B cell (primary cell): Measurements from ENCODE around the gene ABI3BP. TPM values are rescaled to one million over a fixed set of nuclear protein-coding genes. Genes with fewer than 3 reads are reported as not detected.

ENCODE experiments used
- ATAC-seq: fragments of 200-7000 bp; cut with Tn5 transposase; one replicate; pipeline ENCODE4 v1.10.0; 2021; ENCODE audit warnings: low read depth, mild to moderate bottlenecking, moderate number of reproducible peaks, moderate library complexity
- CTCF ChIA-PET: fragments of 350-600 bp; sonication (Branson Sonifier 250); formaldehyde crosslinking; loops from one replicate; lab custom pipeline; 2021; ENCODE audit warnings: antibody characterized with exemption, inconsistent platforms; lab: Charles Lee
- POLR2A ChIA-PET: fragments of 350-600 bp; sonication (Branson Sonifier 250); formaldehyde crosslinking; loops from one replicate; lab custom pipeline; 2021; ENCODE audit warnings: antibody characterized with exemption; lab: Charles Lee
- DNase-seq: peaks from one replicate; pipeline ENCODE4 v3.0.0; 2013
- H2AFZ ChIP-seq: 2 replicates; pipeline ENCODE4 v1.6.1; 2012; ENCODE audit warnings: mild to moderate bottlenecking, low read depth, low read length; ENCODE audit not compliant: insufficient read depth, poor library complexity, severe bottlenecking
- H3K27ac ChIP-seq, 2 donors: 1 replicate in 1 of 2; 2 replicates in 1 of 2; pipeline ENCODE4 v1.5.1; 2012 to 2013; ENCODE audit warnings: low read length in 2 of 2, mild to moderate bottlenecking in 2 of 2, moderate library complexity in 1 of 2
- H3K27me3 ChIP-seq, 4 experiments: fragments of 200-600 bp in 1 of 4; sonication (generic) in 1 of 4; replicated peaks in 1 of 4; 1 replicate in 2 of 4; 2 replicates in 2 of 4; pipeline versions ENCODE4 v1.6.1 to v1.7.0; 2013 to 2016; ENCODE audit warnings: low read length in 3 of 4, mild to moderate bottlenecking in 2 of 4, mixed read lengths in 1 of 4, moderate library complexity in 1 of 4; ENCODE audit not compliant: insufficient read depth in 4 of 4, control insufficient read depth in 3 of 4; ENCODE audit errors: control extremely low read depth in 1 of 4
- H3K36me3 ChIP-seq, 2 experiments: replicated peaks in 1 of 2; 1 replicate in 1 of 2; 2 replicates in 1 of 2; pipeline versions ENCODE4 v1.6.1 to v1.7.1; 2013; ENCODE audit warnings: low read length in 1 of 2; ENCODE audit not compliant: insufficient read depth in 2 of 2, control insufficient read depth in 1 of 2; ENCODE audit errors: control extremely low read depth in 1 of 2, extremely low read depth in 1 of 2
- H3K4me1 ChIP-seq, 2 donors: fragments of 200-600 bp in 1 of 2; sonication (generic) in 1 of 2; 1 replicate in 1 of 2; 2 replicates in 1 of 2; pipeline versions ENCODE4 v1.5.1 to v1.6.1; 2013 to 2017; ENCODE audit warnings: low read length in 2 of 2; ENCODE audit not compliant: control insufficient read depth in 2 of 2, insufficient read depth in 2 of 2
- H3K4me2 ChIP-seq: replicated peaks from 2 replicates; pipeline ENCODE3; 2012; ENCODE audit warnings: mild to moderate bottlenecking, low read depth, low read length; ENCODE audit not compliant: poor library complexity, severe bottlenecking
- H3K4me3 ChIP-seq, 5 experiments: fragments of 200-600 bp in 1 of 5; sonication (generic) in 1 of 5; 1 replicate in 3 of 5; 2 replicates in 2 of 5; pipeline versions ENCODE4 v1.5.1 to v1.7.0; 2011 to 2016; ENCODE audit warnings: low read length in 4 of 5, mild to moderate bottlenecking in 4 of 5, low read depth in 2 of 5, control low read depth in 1 of 5, moderate library complexity in 1 of 5; ENCODE audit not compliant: insufficient read depth in 1 of 5; ENCODE audit errors: control extremely low read depth in 1 of 5, extremely low read depth in 1 of 5
- H3K79me2 ChIP-seq: fragments of 200-600 bp; sonication (generic); one replicate; pipeline ENCODE4 v1.6.0; 2016; ENCODE audit warnings: low read length; ENCODE audit not compliant: control insufficient read depth, insufficient read depth
- H3K9ac ChIP-seq: fragments of 200-600 bp; sonication (generic); 2 replicates; pipeline ENCODE4 v1.6.1; 2017; ENCODE audit warnings: mild to moderate bottlenecking, low read length, moderate library complexity
- H3K9me3 ChIP-seq, 3 donors: one replicate each; pipeline versions ENCODE4 v1.6.1 to v1.7.1; 2013; ENCODE audit warnings: low read length in 2 of 3; ENCODE audit not compliant: control insufficient read depth in 2 of 3, insufficient read depth in 1 of 3; ENCODE audit errors: control extremely low read depth in 1 of 3
- H4K20me1 ChIP-seq: 2 replicates; pipeline ENCODE4 v1.6.0; 2012; ENCODE audit warnings: mild to moderate bottlenecking, low read length; ENCODE audit not compliant: insufficient read depth, control insufficient read depth, poor library complexity, severe bottlenecking
- H3K27ac Mint-ChIP-seq: one replicate; pipeline ENCODE4 v1.8.0; 2021; ENCODE audit warnings: mixed read lengths
- H3K27me3 Mint-ChIP-seq: one replicate; pipeline ENCODE4 v1.8.0; 2021; ENCODE audit warnings: mixed read lengths
- H3K4me1 Mint-ChIP-seq: one replicate; pipeline ENCODE4 v1.8.0; 2021; ENCODE audit warnings: mixed read lengths
- H3K4me3 Mint-ChIP-seq: one replicate; pipeline ENCODE4 v1.8.0; 2021; ENCODE audit warnings: mixed read lengths
- H3K9me3 Mint-ChIP-seq: one replicate; pipeline ENCODE4 v1.8.0; 2022; ENCODE audit warnings: mixed read lengths; ENCODE audit not compliant: insufficient read depth
- CTCF ChIP-seq: fragments of 200-600 bp; IDR thresholded peaks from one replicate; pipeline ENCODE4 v1.8.0; 2022; ENCODE audit warnings: antibody characterized with exemption, mild to moderate bottlenecking
- EZH2 ChIP-seq: IDR thresholded peaks from 2 replicates; pipeline ENCODE4 v1.6.1; 2012; ENCODE audit warnings: borderline replicate concordance, low read depth, mild to moderate bottlenecking, moderate library complexity, low read length; ENCODE audit not compliant: insufficient read depth, poor library complexity, severe bottlenecking
- WGBS: methylation state at CpG from one replicate; pipeline ENCODE4 v1.1.5; 2013; ENCODE audit warnings: missing lambda C conversion rate; ENCODE audit not compliant: insufficient coverage; 5-methylcytosine and 5-hydroxymethylcytosine counted together
- intact Hi-C: fragments of 100-400 bp; cut with micrococcal nuclease; formaldehyde crosslinking; loops from one replicate; pipeline ENCODE4 v1.10.0; 2022
- polyA plus RNA-seq: library from polyadenylated mRNA; depleted of rRNA; stranded (reverse); fragments of >200 nt; gene quantifications from 2 replicates; pipeline ENCODE4 v1.2.3, GENCODE V29; 2012
- total RNA-seq, 2 donors: library from RNA; stranded (reverse); fragments of 120-200 nt in 1 of 2; gene quantifications; 1 replicate in 1 of 2; 2 replicates in 1 of 2; pipeline versions ENCODE4 v1.2.3 to v1.2.4, GENCODE V29; 2013 to 2022

ABI3BP gene
- total and polyA plus RNA-seq, 2 donors (not counting 1 experiment from before 2014, with no cell fraction given): not detected

GRCh38 chr3:100850701-100851100 is 142.5 kb downstream of the ABI3BP start:
- H3K4me2 ChIP-seq: no peak overlapping the region
- no peaks in the 10 kb centered on the region for H3K36me3 ChIP-seq
- no peak overlapping the region for H3K27ac Mint-ChIP-seq
- no CpG with 5 or more reads among the region's 2 CpGs for WGBS
- no peaks in the 10 kb centered on the region for H3K79me2 ChIP-seq
- intact Hi-C loops: no loop called here
- H3K4me3 Mint-ChIP-seq: no peak overlapping the region
- no peak for TF ChIP-seq EZH2
- no peak for TF ChIP-seq CTCF
- no peaks in the 10 kb centered on the region for H3K9me3 Mint-ChIP-seq
- no peak overlapping the region for H2AFZ ChIP-seq
- H3K27ac ChIP-seq: no peak overlapping the region
- H3K4me1 ChIP-seq: no peaks in the 10 kb centered on the region
- no peak for DNase-seq
- POLR2A ChIA-PET: no interaction called here
- CTCF ChIA-PET: no interaction called here
- no peak for ATAC-seq
- H3K9me3 ChIP-seq: no peaks in the 10 kb centered on the region
- H3K9ac ChIP-seq: no peak overlapping the region
- H3K27me3 Mint-ChIP-seq: no peaks in the 10 kb centered on the region
- no peak overlapping the region for H3K4me3 ChIP-seq
- H3K27me3 ChIP-seq: no peaks in the 10 kb centered on the region
- no peaks in the 10 kb centered on the region for H3K4me1 Mint-ChIP-seq
- no peaks in the 10 kb centered on the region for H4K20me1 ChIP-seq

GRCh38 chr3:100850156-100850555 is 143.1 kb downstream of the ABI3BP start:
- CTCF ChIA-PET: no interaction called here

More at GRCh38 chr3:100850156-100850555, 143.1 kb downstream of the ABI3BP start:
- Histone ChIP-seq H3K9me3 (no peaks in the 10 kb centered on the region), H3K4me2 (no peak overlapping the region), H4K20me1 (no peaks in the 10 kb centered on the region), H3K36me3 (no peaks in the 10 kb centered on the region), H3K27me3 (no peaks in the 10 kb centered on the region), H2AFZ (no peak overlapping the region), H3K27ac (no peak overlapping the region), H3K4me1 (no peaks in the 10 kb centered on the region), H3K9ac (no peak overlapping the region), H3K4me3 (no peak overlapping the region), H3K79me2 (no peaks in the 10 kb centered on the region)
- 57% methylated on average over 1 of the region's 3 CpGs for WGBS
- Mint-ChIP-seq H3K4me3 (no peak overlapping the region), H3K4me1 (no peaks in the 10 kb centered on the region), H3K27me3 (no peaks in the 10 kb centered on the region), H3K27ac (no peak overlapping the region), H3K9me3 (no peaks in the 10 kb centered on the region)
- DNase-seq (no peak), ATAC-seq (no peak)
- TF ChIP-seq EZH2 (no peak), CTCF (no peak)
- intact Hi-C loops: no loop called here
- POLR2A ChIA-PET: no interaction called here
